GM18520 (cell line): Measurements from ENCODE around the gene TEX29.

ENCODE experiments used
- ATAC-seq: cut with Tn5 transposase; IDR thresholded peaks from one replicate; pipeline ENCODE4 v1.9.1; 2021; ENCODE audit not compliant: unreplicated experiment

TEX29 gene

DNA sequence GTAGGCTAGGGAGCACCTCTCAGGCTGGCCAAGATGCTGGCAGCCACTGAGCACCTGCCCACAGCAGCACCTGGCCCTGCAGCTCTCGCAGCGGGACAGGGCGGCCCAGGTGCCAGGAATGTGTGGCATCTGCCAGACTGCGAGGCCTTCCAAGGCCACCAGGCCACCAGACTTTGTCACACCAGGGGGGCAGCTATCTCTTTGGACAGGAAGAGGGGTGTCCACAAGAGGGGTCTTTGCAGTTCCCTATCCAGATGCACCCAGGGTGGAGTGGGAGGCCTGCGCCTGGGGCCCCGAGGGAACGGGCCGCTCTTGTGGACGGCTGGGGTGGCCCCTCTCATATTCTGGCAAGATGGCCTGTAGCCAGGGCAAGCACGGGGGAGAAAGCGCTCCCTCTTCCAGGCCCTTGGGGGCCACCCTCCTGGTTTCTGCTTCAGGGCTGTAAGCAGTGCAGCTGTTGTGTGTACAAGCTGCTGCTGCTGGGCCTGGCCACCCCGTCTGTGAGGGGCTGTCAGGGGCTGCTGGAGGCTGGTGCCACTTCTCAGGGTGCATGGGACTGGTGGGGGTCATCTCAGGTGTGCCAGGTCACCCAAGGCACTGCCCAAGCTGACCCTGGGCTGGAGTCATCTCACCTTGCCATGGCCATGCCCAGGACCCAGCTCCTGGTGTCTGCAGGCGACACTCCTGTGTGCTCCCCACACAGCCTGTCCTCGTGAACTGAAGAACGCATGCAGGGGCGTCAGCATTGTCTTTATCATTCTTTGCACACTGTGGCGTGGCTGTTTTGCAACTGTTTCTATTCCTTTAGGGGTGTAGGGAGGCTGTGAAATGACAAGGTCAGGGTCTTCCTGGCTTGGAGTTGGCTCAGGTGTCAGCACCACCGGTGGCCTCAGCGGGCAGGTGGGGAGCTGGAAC, 1.8 kb downstream of the TEX29 start:
- ATAC-seq = no peak

GRCh38 chr13:111322916-111323331, 2.5 kb downstream of the TEX29 start:
- ATAC-seq = no peak

GRCh38 chr13:111323549-111323948, 3.1 kb downstream of the TEX29 start:
- no peak for ATAC-seq

GRCh38 chr13:111323950-111324651, 3.7 kb downstream of the TEX29 start:
- ATAC-seq = no peak

- ATAC-seq = no peak
Measured at GRCh38 chr13:111324736-111325135, 4.3 kb downstream of the TEX29 start.

- ATAC-seq = no peak
Measured at GRCh38 chr13:111325146-111325890, 4.9 kb downstream of the TEX29 start.

- ATAC-seq = no peak
Measured at GRCh38 chr13:111325941-111326620, 5.6 kb downstream of the TEX29 start.

DNA sequence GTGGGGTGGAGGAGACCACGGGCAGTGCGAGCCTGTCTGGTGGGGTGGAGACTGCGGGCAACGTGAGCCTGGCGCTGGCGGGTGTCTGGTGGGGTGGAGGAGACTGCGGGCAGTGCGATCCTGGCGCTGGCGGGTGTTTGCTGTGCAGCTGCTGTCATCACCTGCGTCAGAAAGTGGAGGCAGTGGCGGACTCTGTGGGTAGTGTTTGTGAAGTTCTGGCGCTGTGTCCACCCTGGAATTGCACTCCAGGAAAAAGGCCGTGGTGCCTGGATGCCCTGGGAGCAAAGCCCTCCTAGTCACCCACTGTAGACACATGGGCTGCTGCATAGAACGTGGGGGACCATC, 6.2 kb downstream of the TEX29 start:
- ATAC-seq = no peak

DNA sequence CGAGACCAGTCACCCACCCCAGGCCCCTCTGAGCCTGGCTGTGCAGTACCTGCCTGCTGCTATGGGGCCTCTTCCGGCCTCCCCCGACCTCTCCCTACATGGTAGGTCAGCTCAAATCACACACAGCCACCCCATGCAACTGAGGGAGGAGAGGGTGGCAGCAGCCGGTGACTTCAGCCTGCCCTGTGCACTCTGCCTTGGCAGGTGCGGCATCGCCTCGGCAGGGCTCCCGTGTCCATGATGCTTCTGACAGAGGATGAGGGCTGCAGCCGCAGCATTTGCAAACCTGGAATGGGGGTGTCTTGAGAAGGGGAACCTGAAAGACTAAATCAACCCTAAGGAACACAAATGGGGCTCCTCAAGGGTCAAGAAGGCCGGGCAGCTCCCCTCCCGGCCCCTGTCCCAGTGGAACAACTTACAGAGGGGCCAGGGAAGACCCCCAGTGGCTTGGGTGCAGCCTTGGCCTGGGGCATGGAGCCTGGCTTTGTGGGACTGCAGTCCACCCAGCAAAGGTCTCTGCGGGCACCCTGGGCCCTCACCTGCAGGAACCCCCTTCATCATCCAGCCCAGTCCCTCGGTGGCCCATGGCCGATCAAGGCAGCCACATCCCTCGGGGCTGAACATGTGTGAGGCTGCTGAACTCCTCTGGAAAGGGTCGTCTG, 6.7 kb downstream of the TEX29 start:
- no peak for ATAC-seq

DNA sequence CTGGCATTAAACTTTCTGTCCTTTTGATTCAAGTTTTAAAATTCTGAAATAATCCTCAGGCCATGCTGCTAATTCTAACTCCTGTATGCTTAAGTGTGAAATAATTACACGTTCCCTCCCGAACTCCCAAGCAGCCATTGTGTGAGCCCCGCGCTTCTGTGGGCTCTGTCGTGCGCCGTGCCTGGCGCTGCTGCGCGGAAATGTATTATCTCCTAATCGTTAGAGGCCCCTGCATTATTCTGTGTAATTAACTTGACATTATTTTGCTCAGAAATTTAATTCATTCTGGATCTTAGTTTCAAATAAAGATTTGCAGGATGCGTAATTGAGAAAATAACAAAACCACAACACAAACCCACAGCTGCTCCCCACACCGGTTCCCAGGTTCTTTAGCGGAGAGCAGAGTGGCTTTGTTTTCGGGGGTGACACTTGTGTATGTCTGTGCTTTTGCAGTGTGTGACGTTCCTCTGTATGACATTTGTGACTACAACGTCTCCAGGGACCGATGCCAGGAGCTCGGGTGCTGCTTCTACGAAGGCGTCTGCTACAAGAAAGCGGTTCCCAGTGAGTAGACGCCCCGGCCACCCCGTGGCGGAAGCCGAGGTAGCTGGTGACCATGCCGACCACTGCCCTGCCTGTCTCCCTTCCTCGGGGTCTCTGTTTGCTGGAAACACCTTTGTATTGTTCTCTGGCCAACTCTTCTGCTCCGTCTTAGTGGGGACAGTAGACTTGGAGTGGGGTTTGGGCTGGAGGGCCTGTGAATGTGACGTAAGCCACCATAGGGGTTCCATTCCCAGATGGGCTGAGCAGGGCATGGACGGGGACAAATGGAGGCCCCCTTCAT, 7.5 kb downstream of the TEX29 start:
- no peak for ATAC-seq

- no peak for ATAC-seq
Measured at GRCh38 chr13:111328574-111329410, 8.3 kb downstream of the TEX29 start.

GRCh38 chr13:111329641-111330040, 9.2 kb downstream of the TEX29 start:
- ATAC-seq = no peak

GRCh38 chr13:111330066-111330610, 9.7 kb downstream of the TEX29 start:
- ATAC-seq = no peak

DNA sequence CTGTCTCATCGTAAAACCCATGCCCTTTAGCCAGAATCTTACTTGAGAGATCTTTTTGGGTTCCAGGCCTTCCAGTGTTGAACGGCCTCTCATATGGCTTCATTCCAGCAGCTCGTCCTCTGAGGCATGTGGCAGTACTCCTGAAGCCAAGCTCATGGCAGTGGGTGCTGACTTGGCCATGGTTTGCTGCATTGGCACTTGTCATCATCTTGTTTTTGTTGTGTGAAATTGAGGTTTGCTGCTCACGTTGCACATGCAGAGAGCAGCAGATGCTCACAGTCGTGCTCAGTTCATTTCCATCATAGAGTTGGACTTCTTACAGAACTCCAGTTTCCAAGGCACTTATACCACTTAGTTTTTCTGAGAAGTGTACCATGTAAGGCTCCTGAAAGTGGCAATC, 14.9 kb downstream of the TEX29 start:
- no peak for ATAC-seq

GRCh38 chr13:111336666-111337065, 16.2 kb downstream of the TEX29 start:
- ATAC-seq = no peak

- ATAC-seq = no peak
Measured at GRCh38 chr13:111337206-111337605, 16.8 kb downstream of the TEX29 start.

DNA sequence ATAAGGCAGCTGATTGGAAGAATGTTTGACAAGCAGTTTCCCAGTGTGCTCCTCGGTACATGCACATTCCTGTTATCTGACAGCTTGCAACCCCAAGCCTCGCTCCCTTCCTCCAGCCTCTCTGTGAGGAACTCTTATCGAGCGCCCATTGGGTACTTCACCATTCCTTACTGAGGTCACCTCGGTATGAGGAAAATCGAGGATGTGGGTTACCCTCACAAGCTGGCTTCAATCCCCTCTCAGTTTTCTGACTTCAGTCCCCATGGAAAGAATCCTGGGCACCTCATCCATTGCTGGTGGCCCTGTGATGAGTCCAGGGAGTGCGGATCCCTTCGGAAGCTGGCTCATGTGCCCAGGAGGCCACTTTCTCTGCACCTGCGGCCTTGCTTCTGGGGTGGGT, 17.3 kb downstream of the TEX29 start:
- ATAC-seq = no peak

DNA sequence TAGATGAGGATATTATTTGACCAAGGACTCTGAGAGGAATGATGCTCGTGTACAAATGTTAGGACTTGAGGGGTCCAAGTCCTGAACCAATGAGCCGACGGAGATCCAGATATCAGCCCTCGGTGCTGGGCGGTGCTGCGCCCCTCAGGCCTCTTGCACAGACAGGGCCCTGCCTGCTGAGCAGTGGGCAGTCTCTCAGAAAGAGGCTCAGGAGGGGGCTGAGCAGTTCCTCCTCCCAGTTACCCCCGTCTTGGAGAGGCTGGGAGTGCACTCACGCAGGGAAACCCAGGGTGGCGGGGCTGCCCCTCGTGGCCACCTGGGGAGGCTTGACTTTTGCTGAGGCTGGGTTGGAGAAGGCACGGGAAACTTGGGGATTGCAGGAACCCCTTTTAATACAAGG, 18.4 kb downstream of the TEX29 start:
- ATAC-seq = no peak
